Tibial nerve (tissue), 4 donors: ENCODE measurements around the gene RHOD. TPM values are rescaled to one million over a fixed set of nuclear protein-coding genes. Genes with fewer than 3 reads are reported as not detected.
A peak's percentile ranks its signal among the peaks of the same experiment; 100 is the strongest.

Experiments used
- DNase-seq, 2 donors: peaks; one replicate each; pipeline ENCODE4 v3.0.0-alpha.2; 2019; ENCODE audit warnings: low spot score in 2 of 2
- H3K27ac ChIP-seq, 4 donors: fragments of 200-600 bp; sonication (generic) in 3 of 4; one replicate each; pipeline ENCODE4 v1.5.1; 2017 to 2019; ENCODE audit warnings: mild to moderate bottlenecking in 1 of 4
- H3K27me3 ChIP-seq, 2 donors: fragments of 200-600 bp; sonication (generic) in 1 of 2; one replicate each; pipeline versions ENCODE4 v1.5.1 to v1.6.0; 2017 to 2019
- H3K36me3 ChIP-seq, 3 donors: fragments of 200-600 bp; sonication (generic); one replicate each; pipeline ENCODE4 v1.5.1; 2018 to 2019
- H3K4me1 ChIP-seq, 4 donors: fragments of 200-600 bp; sonication (generic) in 3 of 4; one replicate each; pipeline ENCODE4 v1.5.1; 2017 to 2019
- H3K4me3 ChIP-seq, 4 donors: fragments of 200-600 bp; sonication (generic) in 3 of 4; one replicate each; pipeline ENCODE4 v1.5.1; 2017 to 2019; ENCODE audit warnings: mild to moderate bottlenecking in 1 of 4, moderate library complexity in 1 of 4
- H3K9me3 ChIP-seq, 4 donors: fragments of 200-600 bp; sonication (generic) in 3 of 4; one replicate each; pipeline ENCODE4 v1.5.1; 2017 to 2019
- CTCF ChIP-seq, 5 experiments: fragments of 200-600 bp in 3 of 5; fragments of 450-650 bp in 2 of 5; sonication (generic) in 3 of 5; IDR thresholded peaks; one replicate each; pipeline ENCODE4 v1.5.1; 2016 to 2019; ENCODE audit warnings: antibody characterized with exemption in 5 of 5, mild to moderate bottlenecking in 3 of 5, moderate library complexity in 2 of 5
- EP300 ChIP-seq, 2 donors: sonication (generic); formaldehyde crosslinking; IDR thresholded peaks; one replicate each; pipeline ENCODE4 v1.6.1; 2017; ENCODE audit warnings: antibody characterized with exemption in 2 of 2, mild to moderate bottlenecking in 1 of 2
- POLR2A ChIP-seq, 2 donors: fragments of 450-650 bp; IDR thresholded peaks; one replicate each; pipeline ENCODE4 v1.6.1; 2017; ENCODE audit warnings: antibody characterized with exemption in 2 of 2, mild to moderate bottlenecking in 2 of 2, moderate library complexity in 2 of 2
- WGBS, 2 donors: methylation state at CpG; one replicate each; pipeline ENCODE4 v1.1.5; 2018; 5-methylcytosine and 5-hydroxymethylcytosine counted together
- total RNA-seq, 4 donors: library from RNA; depleted of rRNA; stranded (reverse); fragments of >200 nt; gene quantifications; one replicate each; pipeline ENCODE4 v1.1.0, GENCODE V29; 2016

Gene RHOD
- total RNA-seq, 4 donors from 2014 or later = 15.9 to 30.8 (median 24.4) TPM

DNA sequence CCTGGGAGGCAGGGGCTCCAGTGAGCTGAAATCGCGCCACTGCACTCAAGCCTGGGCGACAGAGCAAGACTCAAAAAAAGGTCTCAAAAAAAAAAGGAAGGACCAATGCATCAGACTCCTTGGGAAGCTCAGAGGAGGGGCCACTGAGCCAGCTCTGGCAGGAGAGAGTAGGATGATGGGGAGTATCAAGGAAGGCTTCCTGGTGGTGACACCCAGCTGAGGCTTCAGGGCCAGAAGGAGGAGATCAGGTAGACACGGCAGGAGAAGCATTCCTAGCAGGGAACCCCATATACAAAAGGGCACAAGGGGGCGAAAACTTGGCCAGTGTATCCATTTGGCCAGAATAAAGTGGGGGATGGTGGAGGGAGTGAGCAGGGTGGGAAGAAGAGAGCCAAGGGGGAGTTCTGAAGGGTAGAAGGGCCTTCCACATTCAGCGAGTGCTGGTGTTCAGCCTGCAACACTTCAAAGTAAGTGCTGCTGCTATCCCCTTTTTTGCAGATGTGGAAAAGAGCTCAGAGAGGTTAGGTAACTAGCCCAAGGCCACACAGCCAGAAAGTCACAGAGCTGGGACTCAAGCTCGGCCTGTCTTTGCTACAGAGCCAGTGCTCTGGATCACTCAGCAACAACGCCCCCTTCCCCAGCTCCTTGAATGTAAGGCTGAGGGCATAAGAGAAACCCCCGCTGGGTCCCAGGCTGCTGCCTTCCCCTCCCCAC, 5.3 kb upstream of the RHOD start:
- Histone ChIP-seq H3K9me3 (no peaks in the 10 kb centered on the region), H3K36me3 (no peaks in the 10 kb centered on the region), H3K4me3 (no peak overlapping the region), H3K4me1 (peaks cover 0 to 13% (median 8%) of the 10 kb centered on the region in 4 donors), H3K27me3 (peaks cover 0 to 14% of the 10 kb centered on the region in 2 donors), H3K27ac (no peak overlapping the region)
- no peak for DNase-seq
- WGBS, 2 donors = 80 to 84% methylated on average over 9 of the region's 9 CpGs
- TF ChIP-seq CTCF (IDR thresholded peaks at IDR 0.05) = no peak
- no peak for TF ChIP-seq EP300 (IDR thresholded peaks at IDR 0.05)
- TF ChIP-seq POLR2A (IDR thresholded peaks at IDR 0.05) = no peak

GRCh38 chr11:67051945-67052488, 4.6 kb upstream of the RHOD start:
- no peak for TF ChIP-seq EP300 (IDR thresholded peaks at IDR 0.05)
- 73 to 86% methylated on average over 4 of the region's 4 CpGs for WGBS, 2 donors
- Histone ChIP-seq H3K4me3 (no peak overlapping the region), H3K4me1 (peaks cover 0 to 20% (median 13%) of the 10 kb centered on the region in 4 donors), H3K36me3 (no peaks in the 10 kb centered on the region), H3K27me3 (peaks cover 0 to 17% of the 10 kb centered on the region in 2 donors), H3K27ac (no peak overlapping the region), H3K9me3 (no peaks in the 10 kb centered on the region)
- no peak for DNase-seq

GRCh38 chr11:67052891-67053290, 3.8 kb upstream of the RHOD start:
- H3K27ac ChIP-seq = no peak overlapping the region
- H3K4me3 ChIP-seq = no peak overlapping the region
- no peaks in the 10 kb centered on the region for H3K9me3 ChIP-seq
- H3K27me3 ChIP-seq = peaks cover 0 to 17% of the 10 kb centered on the region in 2 donors
- DNase-seq = no peak
- no peak for TF ChIP-seq POLR2A (IDR thresholded peaks at IDR 0.05)
- no peak for TF ChIP-seq CTCF (IDR thresholded peaks at IDR 0.05)
- no peak for TF ChIP-seq EP300 (IDR thresholded peaks at IDR 0.05)
- H3K4me1 ChIP-seq = peaks cover 0 to 28% (median 17%) of the 10 kb centered on the region in 4 donors
- 86 to 95% methylated on average over 5 of the region's 5 CpGs for WGBS, 2 donors
- H3K36me3 ChIP-seq = no peaks in the 10 kb centered on the region

GRCh38 chr11:67053896-67054329, 2.7 kb upstream of the RHOD start:
- Histone ChIP-seq H3K9me3 (no peaks in the 10 kb centered on the region), H3K27me3 (peaks cover 0 to 17% of the 10 kb centered on the region in 2 donors), H3K4me1 (peaks cover 0 to 28% (median 17%) of the 10 kb centered on the region in 4 donors), H3K36me3 (no peaks in the 10 kb centered on the region), H3K27ac (no peak overlapping the region), H3K4me3 (no peak overlapping the region)
- peak; percentile 46 to 62 (median 54) for TF ChIP-seq CTCF (IDR thresholded peaks at IDR 0.05)
- no peak for TF ChIP-seq EP300 (IDR thresholded peaks at IDR 0.05)
- TF ChIP-seq POLR2A (IDR thresholded peaks at IDR 0.05) = no peak
- 20% methylated on average over 7 of the region's 7 CpGs for WGBS, 2 donors
- DNase-seq = peak in 1 of 2 donors; percentile 46

DNA sequence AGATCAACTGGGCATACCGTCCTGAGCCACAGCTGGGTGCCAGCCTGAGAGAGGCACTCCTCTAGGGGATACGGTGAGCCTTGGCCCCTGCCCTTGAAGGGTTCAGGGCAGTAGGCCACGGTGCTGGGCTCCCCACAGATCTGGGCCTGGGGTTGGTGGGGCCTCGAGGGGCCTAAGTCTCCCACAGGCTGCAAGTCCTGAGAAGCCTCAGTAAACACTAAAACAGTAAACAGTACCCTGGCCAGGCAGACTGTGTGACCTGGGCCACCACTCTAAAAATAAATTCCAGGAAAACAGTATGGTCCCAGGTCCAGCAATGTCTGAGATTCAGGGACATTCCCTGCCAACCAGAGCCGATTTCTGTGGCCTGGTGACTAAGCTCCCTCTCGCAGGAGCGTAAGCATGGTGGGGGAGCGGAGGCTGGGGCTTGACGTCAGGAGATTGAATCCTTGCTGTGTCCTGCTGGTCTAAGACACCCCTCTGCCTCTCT, 2.3 kb upstream of the RHOD start:
- TF ChIP-seq EP300 (IDR thresholded peaks at IDR 0.05) (no peak), CTCF (IDR thresholded peaks at IDR 0.05) (no peak), POLR2A (IDR thresholded peaks at IDR 0.05) (no peak)
- Histone ChIP-seq H3K4me1 (peaks cover 0 to 28% (median 17%) of the 10 kb centered on the region in 4 donors), H3K36me3 (no peaks in the 10 kb centered on the region), H3K9me3 (no peaks in the 10 kb centered on the region), H3K4me3 (no peak overlapping the region), H3K27ac (no peak overlapping the region), H3K27me3 (peaks cover 0 to 17% of the 10 kb centered on the region in 2 donors)
- WGBS, 2 donors = 66 to 68% methylated on average over 9 of the region's 9 CpGs
- no peak for DNase-seq
